H1 (cell line): ENCODE data around the gene FMNL2. TPM values are rescaled to one million over a fixed set of nuclear protein-coding genes. Genes with fewer than 3 reads are reported as not detected.

Experiments used
- CTCF ChIA-PET: fragments of 300-600 bp; sonication (Branson Sonifier 250); formaldehyde crosslinking; loops from one replicate; lab custom pipeline; 2021; ENCODE audit not compliant: partially characterized antibody; lab: Charles Lee
- POLR2A ChIA-PET: fragments of 300-600 bp; sonication (Branson Sonifier 250); formaldehyde crosslinking; loops from one replicate; lab custom pipeline; 2021; ENCODE audit warnings: inconsistent platforms; ENCODE audit not compliant: partially characterized antibody; lab: Charles Lee
- DNase-seq, 2 experiments: peaks; one replicate each; pipeline versions ENCODE4 v3.0.0 to v3.0.0-alpha.2; 2010 to 2022; ENCODE audit warnings: low spot score in 2 of 2, low read depth in 1 of 2, mixed read lengths in 1 of 2
- FAIRE-seq: peaks from 2 replicates; lab custom pipeline; 2011; peaks lifted over from hg19 to GRCh38; lab: Jason Lieb, UNC
- H2AFZ ChIP-seq: 2 replicates; pipeline ENCODE4 v1.8.1; 2012; ENCODE audit warnings: low read length, inconsistent platforms
- H2AK5ac ChIP-seq: 2 replicates; pipeline ENCODE4 v1.6.1; 2013; ENCODE audit warnings: low read depth, low read length
- H2BK120ac ChIP-seq: replicated peaks from 2 replicates; pipeline ENCODE3; 2013; ENCODE audit warnings: low read depth, low read length, inconsistent platforms
- H2BK12ac ChIP-seq: 2 replicates; pipeline ENCODE4 v1.6.1; 2013; ENCODE audit warnings: low read depth, low read length
- H2BK15ac ChIP-seq: 2 replicates; pipeline ENCODE4 v1.6.1; 2013; ENCODE audit warnings: low read length
- H2BK20ac ChIP-seq: 2 replicates; pipeline ENCODE4 v1.6.1; 2013; ENCODE audit warnings: low read length
- H2BK5ac ChIP-seq: 2 replicates; pipeline ENCODE4 v1.6.1; 2013; ENCODE audit warnings: low read depth, low read length
- H3K14ac ChIP-seq: 2 replicates; pipeline ENCODE4 v1.6.1; 2013; ENCODE audit warnings: inconsistent platforms; ENCODE audit not compliant: insufficient read length
- H3K18ac ChIP-seq: 2 replicates; pipeline ENCODE4 v1.6.1; 2013; ENCODE audit warnings: low read length; ENCODE audit errors: extremely low read depth
- H3K23ac ChIP-seq: 2 replicates; pipeline ENCODE4 v1.6.1; 2013; ENCODE audit warnings: inconsistent platforms; ENCODE audit not compliant: insufficient read length
- H3K23me2 ChIP-seq: 2 replicates; pipeline ENCODE4 v1.6.1; 2013; ENCODE audit warnings: low read depth, low read length
- H3K27ac ChIP-seq: 2 replicates; pipeline ENCODE4 v1.6.1; 2011; ENCODE audit warnings: low read depth, low read length, inconsistent platforms
- H3K27me3 ChIP-seq, 4 experiments: replicated peaks in 1 of 4; 1 replicate in 1 of 4; 2 replicates in 3 of 4; pipeline versions ENCODE4 v1.6.1 to v1.8.1; 2011 to 2013; ENCODE audit warnings: low read length in 3 of 4, mild to moderate bottlenecking in 3 of 4, inconsistent platforms in 2 of 4, mixed read lengths in 2 of 4, moderate library complexity in 1 of 4; ENCODE audit not compliant: control insufficient read depth in 3 of 4, insufficient read depth in 3 of 4; ENCODE audit errors: extremely low read depth in 1 of 4
- H3K36me3 ChIP-seq, 4 experiments: 2 replicates each; pipeline versions ENCODE4 v1.6.1 to v1.8.1; 2011 to 2013; ENCODE audit warnings: mild to moderate bottlenecking in 4 of 4, low read length in 3 of 4, moderate library complexity in 2 of 4, control low read depth in 1 of 4, inconsistent platforms in 1 of 4; ENCODE audit not compliant: insufficient read depth in 4 of 4, control insufficient read depth in 2 of 4
- H3K4ac ChIP-seq: replicated peaks from 2 replicates; pipeline ENCODE3; 2013; ENCODE audit warnings: low read length, low read depth, mixed read lengths, inconsistent platforms; ENCODE audit not compliant: insufficient read length
- H3K4me1 ChIP-seq, 4 experiments: replicated peaks in 1 of 4; 1 replicate in 1 of 4; 2 replicates in 3 of 4; pipeline versions ENCODE4 v1.6.1 to v1.8.1; 2011 to 2013; ENCODE audit warnings: low read length in 3 of 4, inconsistent platforms in 2 of 4, mixed read lengths in 1 of 4; ENCODE audit not compliant: insufficient read depth in 4 of 4, control insufficient read depth in 3 of 4
- H3K4me2 ChIP-seq, 2 experiments: 2 replicates each; pipeline versions ENCODE4 v1.6.1 to v1.8.1; 2011 to 2013; ENCODE audit warnings: low read depth in 2 of 2, low read length in 2 of 2, control low read depth in 1 of 2, inconsistent platforms in 1 of 2, mild to moderate bottlenecking in 1 of 2; ENCODE audit not compliant: insufficient read depth in 1 of 2
- H3K4me3 ChIP-seq, 4 experiments: fragments of 200-600, 300-600 bp in 1 of 4; sonication (generic), shearing (Covaris generic), sonication (Bioruptor Twin) in 1 of 4; 2 replicates each; pipeline versions ENCODE4 v1.5.1 to v1.8.1; 2011 to 2016; ENCODE audit warnings: low read length in 4 of 4, low read depth in 3 of 4, control low read depth in 2 of 4, inconsistent platforms in 2 of 4, mild to moderate bottlenecking in 2 of 4, mixed read lengths in 1 of 4, moderate library complexity in 1 of 4; ENCODE audit not compliant: insufficient read depth in 2 of 4; ENCODE audit errors: extremely low read depth in 1 of 4
- H3K56ac ChIP-seq: replicated peaks from 2 replicates; pipeline ENCODE3; 2013; ENCODE audit warnings: low read depth, mild to moderate bottlenecking, mixed read lengths, low read length, inconsistent platforms; ENCODE audit not compliant: insufficient read length
- H3K79me1 ChIP-seq: 2 replicates; pipeline ENCODE4 v1.6.1; 2013; ENCODE audit warnings: low read depth, low read length, control low read depth
- H3K79me2 ChIP-seq, 2 experiments: 2 replicates each; pipeline versions ENCODE4 v1.6.1 to v1.8.1; 2012 to 2013; ENCODE audit warnings: low read length in 2 of 2, mild to moderate bottlenecking in 2 of 2, inconsistent platforms in 1 of 2; ENCODE audit not compliant: insufficient read depth in 2 of 2, control insufficient read depth in 1 of 2
- H3K9ac ChIP-seq, 4 experiments: replicated peaks in 1 of 4; 1 replicate in 1 of 4; 2 replicates in 3 of 4; pipeline versions ENCODE4 v1.6.1 to v1.8.1; 2011 to 2013; ENCODE audit warnings: low read depth in 3 of 4, low read length in 3 of 4, control low read depth in 2 of 4, mild to moderate bottlenecking in 2 of 4, moderate library complexity in 2 of 4, inconsistent platforms in 1 of 4; ENCODE audit errors: extremely low read depth in 1 of 4
- H3K9me3 ChIP-seq, 2 experiments: 2 replicates each; pipeline versions ENCODE4 v1.6.1 to v1.8.1; 2012 to 2013; ENCODE audit warnings: mild to moderate bottlenecking in 2 of 2, moderate library complexity in 2 of 2, control low read depth in 1 of 2, inconsistent platforms in 1 of 2, low read depth in 1 of 2, low read length in 1 of 2, mixed read lengths in 1 of 2; ENCODE audit not compliant: insufficient read depth in 2 of 2
- H4K20me1 ChIP-seq, 2 experiments: replicated peaks in 1 of 2; 2 replicates each; pipeline versions ENCODE3 to v1.8.1; 2011 to 2013; ENCODE audit warnings: inconsistent platforms in 2 of 2, low read length in 2 of 2, mild to moderate bottlenecking in 1 of 2; ENCODE audit not compliant: insufficient read depth in 2 of 2, control insufficient read depth in 1 of 2
- H4K5ac ChIP-seq: 2 replicates; pipeline ENCODE4 v1.6.1; 2013; ENCODE audit warnings: low read length, low read depth, mixed read lengths, inconsistent platforms; ENCODE audit not compliant: insufficient read length
- H4K8ac ChIP-seq: 2 replicates; pipeline ENCODE4 v1.8.0; 2013; ENCODE audit warnings: mild to moderate bottlenecking, moderate library complexity, low read length, inconsistent platforms; ENCODE audit not compliant: insufficient read depth; ENCODE audit errors: extremely low read depth
- H4K91ac ChIP-seq: replicated peaks from 2 replicates; pipeline ENCODE3; 2013; ENCODE audit warnings: low read length, mixed read lengths, inconsistent platforms; ENCODE audit not compliant: insufficient read length
- BACH1 ChIP-seq: IDR thresholded peaks from 2 replicates; pipeline ENCODE4 v1.6.1; 2012; ENCODE audit warnings: low read length, improper control_type of control experiment
- BCL11A ChIP-seq, 2 experiments: IDR thresholded peaks; one replicate each; pipeline ENCODE4 v1.6.1; 2011; ENCODE audit warnings: low read depth in 2 of 2, low read length in 2 of 2, mild to moderate bottlenecking in 2 of 2
- CHD2 ChIP-seq: IDR thresholded peaks from 2 replicates; pipeline ENCODE4 v1.6.1; 2012; ENCODE audit warnings: low read length, improper control_type of control experiment
- CREB1 ChIP-seq: IDR thresholded peaks from 2 replicates; pipeline ENCODE4 v1.6.1; 2012; ENCODE audit warnings: inconsistent platforms
- GTF2F1 ChIP-seq: IDR thresholded peaks from 2 replicates; pipeline ENCODE4 v1.6.1; 2012; ENCODE audit warnings: low read depth, low read length, improper control_type of control experiment, borderline replicate concordance
- KDM5A ChIP-seq: fragments of 200-600 bp; IDR thresholded peaks from 2 replicates; pipeline ENCODE4 v1.7.1; 2012; ENCODE audit warnings: mild to moderate bottlenecking, low read length, inconsistent platforms, mixed read lengths
- RAD21 ChIP-seq, 2 experiments: IDR thresholded peaks in 1 of 2; conservative IDR thresholded peaks in 1 of 2; 2 replicates each; pipeline ENCODE4 v1.6.1; 2011; ENCODE audit warnings: low read depth in 2 of 2, low read length in 2 of 2, improper control_type of control experiment in 1 of 2, inconsistent platforms in 1 of 2, mild to moderate bottlenecking in 1 of 2, moderate library complexity in 1 of 2
- RFX5 ChIP-seq: IDR thresholded peaks from 2 replicates; pipeline ENCODE4 v1.6.1; 2011; ENCODE audit warnings: low read depth, low read length, improper control_type of control experiment, borderline replicate concordance
- RNF2 ChIP-seq: fragments of 200-900, 300-1000 bp; sonication (generic); IDR thresholded peaks from 2 replicates; pipeline ENCODE4 v1.7.1; 2016; ENCODE audit warnings: borderline replicate concordance, low read depth, mild to moderate bottlenecking, antibody characterized with exemption, low read length; ENCODE audit not compliant: poor library complexity, severe bottlenecking; ENCODE audit errors: missing control alignments
- SIRT6 ChIP-seq: IDR thresholded peaks from one replicate; pipeline ENCODE4 v1.7.1; 2012; ENCODE audit warnings: low read length, inconsistent platforms
- SP2 ChIP-seq: IDR thresholded peaks from 2 replicates; pipeline ENCODE4 v1.6.1; 2012; ENCODE audit warnings: mild to moderate bottlenecking, low read length, inconsistent platforms
- TCF12 ChIP-seq: IDR thresholded peaks from 2 replicates; pipeline ENCODE4 v1.6.1; 2011; ENCODE audit warnings: low read depth, mild to moderate bottlenecking, low read length
- TEAD4 ChIP-seq: IDR thresholded peaks from 2 replicates; pipeline ENCODE4 v1.6.1; 2012; ENCODE audit warnings: low read depth, low read length, inconsistent platforms, mixed read lengths
- YY1 ChIP-seq: IDR thresholded peaks from 2 replicates; pipeline ENCODE4 v1.6.1; 2011; ENCODE audit warnings: low read depth, mild to moderate bottlenecking, low read length
- WGBS, 2 experiments: shearing (Covaris generic) in 1 of 2; methylation state at CpG; one replicate each; pipeline versions ENCODE4 v1.1.6 to v1.1.7; 2013 to 2015; ENCODE audit warnings: low lambda C conversion rate in 2 of 2, mixed read lengths in 2 of 2, inconsistent platforms in 1 of 2, low coverage in 1 of 2, missing lambda C conversion rate in 1 of 2; ENCODE audit not compliant: insufficient replicate concordance in 2 of 2, insufficient coverage in 1 of 2, insufficient read length in 1 of 2; ENCODE audit errors: extremely low coverage in 1 of 2, missing lambda C conversion rate in 1 of 2; 5-methylcytosine and 5-hydroxymethylcytosine counted together
- polyA plus RNA-seq, 7 experiments: library from polyadenylated mRNA; depleted of rRNA in 3 of 7; stranded (reverse) in 5 of 7; unstranded in 2 of 7; fragments of >200 nt in 5 of 7; fragments of 200-250 nt in 2 of 7; gene quantifications; 1 replicate in 5 of 7; 2 replicates in 1 of 7; 4 replicates in 1 of 7; pipeline versions ENCODE4 v1.2.1 to v1.2.3, GENCODE V29; 2011 to 2013; ENCODE audit warnings: missing spikeins in 2 of 7, mixed read lengths in 2 of 7
- total RNA-seq: library from RNA; stranded (reverse); fragmentation: NEBNext Ultra II Directional; extraction: Animal tissue kit (Norgen Biotek cat#: 25700); gene quantifications from 2 replicates; pipeline ENCODE4 v1.2.1, GENCODE V29; 2021

Gene FMNL2
- total and polyA plus RNA-seq, 2 of the 8 experiments (the other 6 are each of a cell fraction or from before 2014, with no cell fraction given) = 15.5 to 45.1 TPM

GRCh38 chr2:152309352-152310214 is 25.4 kb upstream of the FMNL2 start:
- Histone ChIP-seq H3K27ac (no peak overlapping the region), H3K14ac (no peak overlapping the region), H3K79me2 (no peaks in the 10 kb centered on the region), H3K56ac (no peak overlapping the region), H2AFZ (no peak overlapping the region), H4K8ac (no peak overlapping the region), H4K20me1 (no peaks in the 10 kb centered on the region), H3K18ac (no peak overlapping the region), H3K79me1 (no peaks in the 10 kb centered on the region), H3K9ac (no peak overlapping the region), H3K4me2 (no peak overlapping the region), H3K4me1 (no peaks in the 10 kb centered on the region), H2AK5ac (no peak overlapping the region), H3K36me3 (no peaks in the 10 kb centered on the region), H4K5ac (no peak overlapping the region), H3K9me3 (no peaks in the 10 kb centered on the region), H2BK5ac (no peak overlapping the region), H2BK12ac (no peak overlapping the region), H3K27me3 (no peaks in the 10 kb centered on the region), H2BK120ac (no peak overlapping the region), H3K23ac (no peak overlapping the region), H2BK15ac (no peak overlapping the region), H3K4ac (no peak overlapping the region), H3K4me3 (no peak overlapping the region), H4K91ac (no peak overlapping the region), H3K23me2 (no peaks in the 10 kb centered on the region), H2BK20ac (no peak overlapping the region)
- DNase-seq (no peak), FAIRE-seq (no peak)
- 91% methylated on average over 13 of the region's 13 CpGs; no CpG with 5 or more reads in 1 of the 2 experiments for WGBS, 2 experiments
- ChIA-PET CTCF (interaction anchor here (0.6 to 0.8 kb wide), 2 partner anchors 196 to 246 kb away, joined by 3 read pairs; no protein-coding TSS in a partner anchor), POLR2A (no interaction called here)
- TF ChIP-seq TEAD4 = no peak
- TF ChIP-seq RAD21 (IDR thresholded peaks at IDR 0.05 in 1 of 2, conservative IDR thresholded peaks at IDR 0.05 in 1 of 2; ENCODE audit: low read depth in 2 of 2, low read length in 2 of 2) = no peak
- TF ChIP-seq CHD2 = no peak
- no peak for TF ChIP-seq KDM5A
- TF ChIP-seq BCL11A (IDR thresholded peaks at IDR 0.05; ENCODE audit: low read depth in 2 of 2, low read length in 2 of 2) = no peak
- no peak for TF ChIP-seq BACH1
- TF ChIP-seq GTF2F1 = no peak
- no peak for TF ChIP-seq CREB1
- no peak for TF ChIP-seq RFX5
- no peak for TF ChIP-seq SIRT6
- no peak for TF ChIP-seq SP2
- no peak for TF ChIP-seq TCF12
- no peak for TF ChIP-seq RNF2
- no peak for TF ChIP-seq YY1
